Activated T-cell treated with anti-CD3 and anti-CD28 coated beads, Interleukin-2, amount 50 U/mL, for 4 hours (primary cell): ENCODE data around the gene TTLL13. TPM values are rescaled to one million over a fixed set of nuclear protein-coding genes. Genes with fewer than 3 reads are reported as not detected.
"Not testable (repeated sequence)": the region's sequence is repeated elsewhere in the genome, so short reads cannot be mapped to it uniquely, and the experiment has no call there.

ENCODE experiments used
- ATAC-seq, 2 donors: fragments of 200-7000 bp; cut with Tn5 transposase; one replicate each; pipeline ENCODE4 v1.10.0; 2021
- DNase-seq: peaks from one replicate; pipeline ENCODE4 v3.0.0-alpha.2; 2020
- H3K27me3 Mint-ChIP-seq: one replicate; pipeline ENCODE4 v1.8.0; 2021; ENCODE audit warnings: low read depth, mixed read lengths
- H3K36me3 Mint-ChIP-seq: one replicate; pipeline ENCODE4 v1.8.0; 2022; ENCODE audit warnings: mixed read lengths; ENCODE audit not compliant: insufficient read depth
- H3K4me1 Mint-ChIP-seq: one replicate; pipeline ENCODE4 v1.8.0; 2021; ENCODE audit warnings: low read depth, mixed read lengths
- H3K4me3 Mint-ChIP-seq: one replicate; pipeline ENCODE4 v1.8.0; 2021; ENCODE audit warnings: mild to moderate bottlenecking, moderate library complexity, mixed read lengths
- H3K9me3 Mint-ChIP-seq: one replicate; pipeline ENCODE4 v1.8.0; 2021; ENCODE audit warnings: mixed read lengths
- total RNA-seq, 3 donors: library from RNA; stranded (reverse); gene quantifications; one replicate each; pipeline ENCODE4 v1.2.1, GENCODE V29; 2021

TTLL13 gene
- total RNA-seq, 3 donors from 2014 or later: 0.19 to 0.95 TPM; not detected in 1

DNA sequence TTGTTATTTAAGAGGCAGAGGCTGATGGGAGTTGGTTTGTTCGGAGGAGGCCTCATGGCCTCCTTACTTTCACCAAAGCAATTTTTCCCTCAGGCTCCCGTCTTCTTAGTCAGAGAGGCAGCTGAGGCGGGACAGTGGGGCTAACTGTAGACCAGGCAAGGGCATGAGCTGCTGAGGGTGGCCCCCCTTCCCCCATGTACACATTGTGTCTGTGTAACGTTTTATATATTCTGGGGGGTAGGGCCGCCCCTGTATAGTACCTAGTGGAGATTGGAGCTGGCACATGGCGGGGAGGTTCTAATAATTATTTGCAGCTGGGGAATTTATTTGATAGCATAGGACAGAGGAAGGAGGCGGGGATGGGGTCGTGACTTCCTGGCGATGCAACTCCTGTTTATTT lies 51.2 kb downstream of the TTLL13 start:
- Mint-ChIP-seq H3K4me1 (peaks cover 8% of the 10 kb centered on the region), H3K9me3 (no peaks in the 10 kb centered on the region), H3K36me3 (no peaks in the 10 kb centered on the region), H3K4me3 (no peak overlapping the region), H3K27me3 (no peaks in the 10 kb centered on the region)
- no peak for ATAC-seq
- DNase-seq: no peak

DNA sequence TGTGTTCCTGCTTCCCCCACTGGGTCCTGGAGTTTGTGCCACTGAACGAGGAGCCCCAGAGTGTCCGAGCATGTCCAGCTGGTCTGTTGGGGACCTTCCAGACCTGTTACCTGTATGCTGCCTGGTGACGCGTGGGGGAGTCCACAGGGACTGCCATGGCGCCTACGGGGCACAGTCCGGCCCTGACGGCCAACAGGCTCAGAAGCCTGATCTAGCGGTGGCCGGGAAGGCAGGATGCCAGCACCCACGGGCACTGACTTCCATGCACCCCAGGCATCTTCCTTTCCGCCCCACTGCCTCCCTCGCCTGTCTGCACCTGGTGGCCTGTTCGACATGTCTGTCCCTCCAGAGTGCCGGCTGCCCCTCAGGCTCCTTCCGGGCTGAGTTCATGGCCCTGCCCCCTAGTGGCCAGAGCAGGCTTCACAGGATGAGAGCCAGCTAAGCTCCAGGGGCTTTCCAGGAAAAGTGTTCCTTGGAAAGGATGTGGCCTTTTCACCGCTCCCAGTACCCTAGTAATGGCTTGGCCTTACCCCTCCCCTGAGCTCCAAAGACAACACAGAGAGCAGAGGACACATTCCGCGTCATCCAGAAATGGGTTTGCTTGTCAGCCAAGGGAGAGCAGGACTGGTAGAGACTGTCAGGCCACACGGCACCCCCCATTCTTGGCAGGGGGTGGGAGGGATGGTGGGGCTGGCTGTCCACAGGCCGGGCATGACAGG lies 51.8 kb downstream of the TTLL13 start:
- ATAC-seq: peak; percentile 67 to 75
- Mint-ChIP-seq H3K36me3 (no peaks in the 10 kb centered on the region), H3K9me3 (no peaks in the 10 kb centered on the region), H3K4me3 (no peak overlapping the region), H3K4me1 (peaks cover 12% of the 10 kb centered on the region), H3K27me3 (no peaks in the 10 kb centered on the region)
- DNase-seq: peak; percentile 54

- Mint-ChIP-seq H3K9me3 (no peaks in the 10 kb centered on the region), H3K4me1 (peaks cover 18% of the 10 kb centered on the region)
These were observed 52.4 kb downstream of the TTLL13 start for GRCh38 chr15:90301707-90302300.

DNA sequence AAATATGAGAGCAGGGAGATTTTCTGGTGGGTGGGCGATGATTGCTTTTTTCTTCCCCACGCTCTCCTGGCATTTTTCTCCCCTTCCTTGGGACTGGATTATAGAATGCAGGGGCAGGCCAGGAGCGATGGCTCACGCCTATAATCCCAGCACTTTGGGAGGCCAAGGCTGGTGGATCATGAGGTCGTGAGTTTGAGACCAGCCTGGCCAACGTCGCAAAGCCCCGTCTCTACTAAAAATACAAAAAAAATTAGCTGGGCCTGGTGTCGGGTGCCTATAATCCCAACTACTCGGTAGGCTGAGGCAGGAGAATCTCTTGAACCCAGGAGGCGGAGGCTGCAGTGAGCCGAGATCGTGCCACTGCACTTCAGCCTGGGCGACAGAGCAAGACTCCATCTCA lies 56.0 kb downstream of the TTLL13 start:
- not testable (repeated sequence) for H3K27me3 Mint-ChIP-seq, H3K4me3 Mint-ChIP-seq, ATAC-seq, H3K9me3 Mint-ChIP-seq, H3K36me3 Mint-ChIP-seq, DNase-seq
- peaks cover 27% of the 10 kb centered on the region for H3K4me1 Mint-ChIP-seq

More at GRCh38 chr15:90301707-90302300, 52.4 kb downstream of the TTLL13 start:
- no peak overlapping the region for H3K4me3 Mint-ChIP-seq
- ATAC-seq: no peak
- no peaks in the 10 kb centered on the region for H3K27me3 Mint-ChIP-seq
- H3K36me3 Mint-ChIP-seq: no peaks in the 10 kb centered on the region
- no peak for DNase-seq

- no peaks in the 10 kb centered on the region for H3K27me3 Mint-ChIP-seq
- no peaks in the 10 kb centered on the region for H3K9me3 Mint-ChIP-seq
- ATAC-seq: no peak
- H3K4me1 Mint-ChIP-seq: peaks cover 27% of the 10 kb centered on the region
- no peak for DNase-seq
- peak overlapping the region; percentile 47 for H3K4me3 Mint-ChIP-seq
- no peaks in the 10 kb centered on the region for H3K36me3 Mint-ChIP-seq
These were observed 56.6 kb downstream of the TTLL13 start for GRCh38 chr15:90305932-90306331.

GRCh38 chr15:90306560-90306959 lies 57.2 kb downstream of the TTLL13 start:
- ATAC-seq: peak; percentile 93 to 96
- Mint-ChIP-seq H3K27me3 (no peaks in the 10 kb centered on the region), H3K4me3 (peak overlapping the region; percentile 47), H3K9me3 (no peaks in the 10 kb centered on the region), H3K36me3 (no peaks in the 10 kb centered on the region), H3K4me1 (peaks cover 25% of the 10 kb centered on the region)
- DNase-seq: no peak

- Mint-ChIP-seq H3K27me3 (no peaks in the 10 kb centered on the region), H3K4me3 (no peak overlapping the region), H3K4me1 (peaks cover 22% of the 10 kb centered on the region), H3K9me3 (no peaks in the 10 kb centered on the region), H3K36me3 (no peaks in the 10 kb centered on the region)
- ATAC-seq (no peak), DNase-seq (no peak)
These were observed 58.3 kb downstream of the TTLL13 start for GRCh38 chr15:90307661-90308060.

DNA sequence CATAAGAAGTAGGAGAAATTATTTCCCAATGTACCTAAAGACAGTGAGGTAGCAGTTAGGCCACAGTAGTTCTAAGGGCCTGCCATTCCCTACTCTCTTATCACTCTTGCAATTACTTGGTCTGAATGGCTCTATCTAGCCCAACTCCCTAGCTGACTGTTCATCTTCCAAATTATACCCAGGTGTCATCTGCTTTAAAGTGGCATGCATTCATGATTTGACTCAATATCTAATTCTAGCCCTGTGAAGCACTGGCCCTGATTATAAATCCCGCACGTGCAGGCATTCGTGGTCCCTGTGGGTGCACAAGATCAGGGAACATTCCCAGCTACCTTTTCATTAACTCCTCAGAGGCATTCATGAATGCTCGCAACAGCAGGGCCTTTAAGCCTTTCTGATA lies 59.7 kb downstream of the TTLL13 start:
- Mint-ChIP-seq H3K4me3 (no peak overlapping the region), H3K36me3 (no peaks in the 10 kb centered on the region), H3K9me3 (no peaks in the 10 kb centered on the region), H3K4me1 (peaks cover 22% of the 10 kb centered on the region), H3K27me3 (no peaks in the 10 kb centered on the region)
- DNase-seq: no peak
- no peak for ATAC-seq

Other genes with a start within 250 kb of the TTLL13 start
- 10 to 100 TPM; 21.7 to 28.2 (median 25.0) TPM for gene ZNF710, start 248.2 kb upstream of the TTLL13 start, total RNA-seq
- gene IDH2, start 147.1 kb upstream of the TTLL13 start, total RNA-seq: 10 to 100 TPM; 32.8 to 45.1 (median 43.3) TPM
- 1 to 10 TPM; 4.7 to 8.2 (median 7.7) TPM for gene SEMA4B, start 48.2 kb upstream of the TTLL13 start, total RNA-seq
- 100 to 1,000 TPM; 130 to 158 (median 151) TPM for gene CIB1, start 15.6 kb upstream of the TTLL13 start, total RNA-seq
- gene GDPGP1, start 15.3 kb upstream of the TTLL13 start, total RNA-seq: 10 to 100 TPM; 11.4 to 12.9 (median 11.9) TPM
- 10 to 100 TPM; 36.9 to 38.0 (median 37.1) TPM for gene NGRN, start 16.1 kb downstream of the TTLL13 start, total RNA-seq
- 1 to 10 TPM in 2 of 3 donors, under 1 TPM in 1; 0.46 to 1.2 (median 1.0) TPM for gene ZNF774, start 102.7 kb downstream of the TTLL13 start, total RNA-seq
- gene IQGAP1, start 138.7 kb downstream of the TTLL13 start, total RNA-seq: 10 to 100 TPM; 83.1 to 96.0 (median 91.4) TPM